HepG2 (cell line): ENCODE results near the gene NOX3. TPM values are rescaled to one million over a fixed set of nuclear protein-coding genes. Genes with fewer than 3 reads are reported as not detected.

Experiments used
- ELF1 ChIP-seq: sonication (generic); formaldehyde crosslinking; IDR thresholded peaks from 2 replicates; pipeline ENCODE4 v1.4.0; 2020; ENCODE audit warnings: missing genetic modification reagents
- ETV6 ChIP-seq: sonication (generic); formaldehyde crosslinking; conservative IDR thresholded peaks from 2 replicates; pipeline ENCODE4 v1.4.0; 2020; ENCODE audit warnings: missing genetic modification reagents
- FOXC1 ChIP-seq: sonication (generic); formaldehyde crosslinking; IDR thresholded peaks from 2 replicates; pipeline ENCODE4 v1.8.0; 2022; ENCODE audit warnings: mild to moderate bottlenecking, missing genetic modification reagents, borderline replicate concordance
- FOXJ3 ChIP-seq: sonication (generic); formaldehyde crosslinking; IDR thresholded peaks from 2 replicates; pipeline ENCODE4 v1.4.0; 2020; ENCODE audit warnings: missing genetic modification reagents, mild to moderate bottlenecking, borderline replicate concordance
- HMG20A ChIP-seq: IDR thresholded peaks from 2 replicates; pipeline ENCODE4 v1.6.1; 2016; ENCODE audit warnings: borderline replicate concordance
- KDM5A ChIP-seq: fragments of 200-600 bp; sonication (generic); IDR thresholded peaks from 2 replicates; pipeline ENCODE4 v1.7.0; 2018; ENCODE audit warnings: antibody characterized with exemption, mild to moderate bottlenecking, low read length, borderline replicate concordance
- KLF13 ChIP-seq: sonication (generic); formaldehyde crosslinking; IDR thresholded peaks from 2 replicates; pipeline ENCODE4 v1.4.0; 2020; ENCODE audit warnings: mild to moderate bottlenecking, missing genetic modification reagents
- MAF1 ChIP-seq: sonication (generic); formaldehyde crosslinking; IDR thresholded peaks from 2 replicates; pipeline ENCODE4 v1.5.0; 2020; ENCODE audit warnings: missing genetic modification reagents, borderline replicate concordance
- NFATC3 ChIP-seq: sonication (generic); formaldehyde crosslinking; IDR thresholded peaks from 2 replicates; pipeline ENCODE4 v1.5.1; 2020; ENCODE audit warnings: mild to moderate bottlenecking, missing genetic modification reagents
- NFRKB ChIP-seq: fragments of 450-650 bp; IDR thresholded peaks from 2 replicates; pipeline ENCODE4 v1.6.1; 2017
- RXRA ChIP-seq: sonication (generic); formaldehyde crosslinking; IDR thresholded peaks from 2 replicates; pipeline ENCODE4 v1.5.1; 2020; ENCODE audit warnings: missing genetic modification reagents
- SP1 ChIP-seq, 2 experiments: fragments of 450-650 bp in 1 of 2; sonication (generic) in 1 of 2; formaldehyde crosslinking in 1 of 2; IDR thresholded peaks; 2 replicates each; pipeline versions ENCODE4 v1.4.0 to v1.6.1; 2016 to 2020; ENCODE audit warnings: missing genetic modification reagents in 1 of 2
- SRSF9 ChIP-seq: fragments of 200-400 bp; formaldehyde crosslinking; IDR thresholded peaks from 2 replicates; pipeline ENCODE4 v1.6.1; 2018; ENCODE audit warnings: borderline replicate concordance, mild to moderate bottlenecking, low read depth, low read length; ENCODE audit not compliant: insufficient read depth, poor library complexity, severe bottlenecking
- TBP ChIP-seq: sonication (generic); formaldehyde crosslinking; IDR thresholded peaks from 2 replicates; pipeline ENCODE4 v1.5.0; 2020; ENCODE audit warnings: missing genetic modification reagents
- ZBTB42 ChIP-seq: sonication (generic); formaldehyde crosslinking; IDR thresholded peaks from 2 replicates; pipeline ENCODE4 v1.5.0; 2020; ENCODE audit warnings: mild to moderate bottlenecking, missing genetic modification reagents
- ZNF329 ChIP-seq: sonication (generic); formaldehyde crosslinking; IDR thresholded peaks from 2 replicates; pipeline ENCODE4 v1.9.0; 2021; ENCODE audit warnings: low read depth, mild to moderate bottlenecking, missing genetic modification reagents
- ZNF451 ChIP-seq: sonication (generic); formaldehyde crosslinking; IDR thresholded peaks from 2 replicates; pipeline ENCODE4 v1.5.0; 2020; ENCODE audit warnings: mild to moderate bottlenecking, missing genetic modification reagents
- ZNF460 ChIP-seq: sonication (generic); formaldehyde crosslinking; IDR thresholded peaks from 2 replicates; pipeline ENCODE4 v1.5.1; 2020; ENCODE audit warnings: missing genetic modification reagents, mild to moderate bottlenecking, borderline replicate concordance
- ZNF616 ChIP-seq: sonication (generic); formaldehyde crosslinking; IDR thresholded peaks from 2 replicates; pipeline ENCODE4 v1.5.0; 2020; ENCODE audit warnings: low read depth, mild to moderate bottlenecking, missing genetic modification reagents
- ZSCAN20 ChIP-seq: sonication (generic); formaldehyde crosslinking; IDR thresholded peaks from 2 replicates; pipeline ENCODE4 v1.4.0; 2020; ENCODE audit warnings: missing genetic modification reagents, mild to moderate bottlenecking, borderline replicate concordance
- polyA plus RNA-seq, 8 experiments: library from polyadenylated mRNA; depleted of rRNA in 3 of 8; stranded (reverse) in 7 of 8; unstranded in 1 of 8; fragments of >200 nt; fragmentation: Illumina TruSeq in 4 of 8; extraction: Trizol in 4 of 8; gene quantifications; 2 replicates each; pipeline versions ENCODE4 v1.2.1 to v1.2.3, GENCODE V29; 2011 to 2016; ENCODE audit warnings: low read depth in 4 of 8, missing spikeins in 1 of 8, mixed read lengths in 1 of 8; ENCODE audit not compliant: insufficient read depth in 1 of 8
- total RNA-seq, 5 experiments: library from RNA; depleted of rRNA; stranded (reverse); fragments of >200 nt; fragmentation: Illumina TruSeq; extraction: Trizol; gene quantifications; 2 replicates each; pipeline ENCODE4 v1.2.3, GENCODE V29; 2016; ENCODE audit warnings: low read depth in 1 of 5
- TF ChIP-seq, protein P1 (sequence below): sonication (generic); formaldehyde crosslinking; IDR thresholded peaks from 2 replicates; pipeline ENCODE4 v1.5.0; 2020; ENCODE audit warnings: missing genetic modification reagents
- TF ChIP-seq, protein P2 (sequence below): IDR thresholded peaks from 2 replicates; pipeline ENCODE4 v1.6.1; 2018; ENCODE audit warnings: missing genetic modification reagents, mild to moderate bottlenecking, missing compliant biosample characterization
- TF ChIP-seq, protein P3 (sequence below): sonication (generic); formaldehyde crosslinking; IDR thresholded peaks from 2 replicates; pipeline ENCODE4 v1.5.0; 2020; ENCODE audit warnings: mild to moderate bottlenecking, missing genetic modification reagents

Gene NOX3
- total and polyA plus RNA-seq, 2 of the 13 experiments (the other 11 are each of a cell fraction or from before 2014, with no cell fraction given) = 0.09 to 0.18 TPM

DNA sequence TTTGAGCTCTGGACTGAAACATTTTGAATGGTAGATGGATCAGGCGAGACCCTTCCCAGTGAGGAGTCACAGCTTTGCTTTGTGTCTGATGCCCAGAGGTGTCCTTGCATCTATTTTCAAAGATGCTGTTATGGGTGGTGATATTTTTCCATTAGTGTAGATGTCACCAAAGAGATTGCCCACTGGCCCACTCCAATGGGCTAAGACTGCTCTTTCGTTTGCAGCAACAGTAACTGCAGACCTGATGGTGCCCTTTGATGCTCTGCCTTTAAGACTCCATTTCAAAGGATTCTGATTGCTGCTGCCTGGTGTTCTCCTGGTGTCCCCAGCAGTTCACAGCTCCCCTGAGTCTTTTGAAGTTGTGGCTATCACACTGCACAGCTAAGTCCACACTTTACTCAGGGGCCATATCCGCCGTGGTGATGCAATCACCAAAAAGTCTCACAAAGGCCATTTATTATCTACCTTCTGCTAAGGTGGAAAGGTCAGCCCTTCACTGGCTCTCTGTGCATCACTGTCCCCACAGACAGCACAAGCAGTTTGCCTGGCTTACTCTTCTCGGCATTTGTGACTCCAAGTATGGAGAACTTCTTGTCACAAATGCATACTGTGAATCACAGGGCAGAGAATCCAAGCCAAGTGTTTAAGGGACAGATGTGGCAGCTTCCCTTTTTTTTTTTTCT is 56.4 kb downstream of the NOX3 start (continued):
- TF ChIP-seq, protein P1, sequence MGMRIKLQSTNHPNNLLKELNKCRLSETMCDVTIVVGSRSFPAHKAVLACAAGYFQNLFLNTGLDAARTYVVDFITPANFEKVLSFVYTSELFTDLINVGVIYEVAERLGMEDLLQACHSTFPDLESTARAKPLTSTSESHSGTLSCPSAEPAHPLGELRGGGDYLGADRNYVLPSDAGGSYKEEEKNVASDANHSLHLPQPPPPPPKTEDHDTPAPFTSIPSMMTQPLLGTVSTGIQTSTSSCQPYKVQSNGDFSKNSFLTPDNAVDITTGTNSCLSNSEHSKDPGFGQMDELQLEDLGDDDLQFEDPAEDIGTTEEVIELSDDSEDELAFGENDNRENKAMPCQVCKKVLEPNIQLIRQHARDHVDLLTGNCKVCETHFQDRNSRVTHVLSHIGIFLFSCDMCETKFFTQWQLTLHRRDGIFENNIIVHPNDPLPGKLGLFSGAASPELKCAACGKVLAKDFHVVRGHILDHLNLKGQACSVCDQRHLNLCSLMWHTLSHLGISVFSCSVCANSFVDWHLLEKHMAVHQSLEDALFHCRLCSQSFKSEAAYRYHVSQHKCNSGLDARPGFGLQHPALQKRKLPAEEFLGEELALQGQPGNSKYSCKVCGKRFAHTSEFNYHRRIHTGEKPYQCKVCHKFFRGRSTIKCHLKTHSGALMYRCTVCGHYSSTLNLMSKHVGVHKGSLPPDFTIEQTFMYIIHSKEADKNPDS (CRISPR knock-in tag) = peak; percentile 98
- TF ChIP-seq NFRKB (no peak), SRSF9 (no peak), TBP (no peak), ELF1 (CRISPR knock-in tag) (peak; percentile 70; the same call in 1 of the 2 replicates), SP1 (IDR thresholded peaks at IDR 0.05) (no peak), SP1 (CRISPR knock-in tag; IDR thresholded peaks at IDR 0.05) (peak; percentile 52; the same call in 1 of the 2 replicates), FOXC1 (peak; percentile 95), MAF1 (0 out of 2 replicates have a peak, but pooled peaks have one; percentile 88), ZNF616 (CRISPR knock-in tag) (0 out of 2 replicates have a peak, but pooled peaks have one; percentile 35), FOXJ3 (CRISPR knock-in tag) (peak; percentile 99), RXRA (peak; percentile 99), ZNF451 (CRISPR knock-in tag) (peak; percentile 88), KDM5A (no peak), ZBTB42 (CRISPR knock-in tag) (no peak), KLF13 (CRISPR knock-in tag) (no peak), ZSCAN20 (CRISPR knock-in tag) (peak; percentile 71; the same call in 1 of the 2 replicates), ZNF460 (no peak; the same call in 1 of the 2 replicates), NFATC3 (CRISPR knock-in tag) (peak; percentile 89; the same call in 1 of the 2 replicates), ZNF329 (peak; percentile 89), HMG20A (CRISPR knock-in tag) (peak; percentile 99), ETV6 (CRISPR knock-in tag) (peak; percentile 96)
- TF ChIP-seq, protein P2, sequence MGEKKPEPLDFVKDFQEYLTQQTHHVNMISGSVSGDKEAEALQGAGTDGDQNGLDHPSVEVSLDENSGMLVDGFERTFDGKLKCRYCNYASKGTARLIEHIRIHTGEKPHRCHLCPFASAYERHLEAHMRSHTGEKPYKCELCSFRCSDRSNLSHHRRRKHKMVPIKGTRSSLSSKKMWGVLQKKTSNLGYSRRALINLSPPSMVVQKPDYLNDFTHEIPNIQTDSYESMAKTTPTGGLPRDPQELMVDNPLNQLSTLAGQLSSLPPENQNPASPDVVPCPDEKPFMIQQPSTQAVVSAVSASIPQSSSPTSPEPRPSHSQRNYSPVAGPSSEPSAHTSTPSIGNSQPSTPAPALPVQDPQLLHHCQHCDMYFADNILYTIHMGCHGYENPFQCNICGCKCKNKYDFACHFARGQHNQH (CRISPR knock-in tag) = peak; percentile 100
- TF ChIP-seq, protein P3, sequence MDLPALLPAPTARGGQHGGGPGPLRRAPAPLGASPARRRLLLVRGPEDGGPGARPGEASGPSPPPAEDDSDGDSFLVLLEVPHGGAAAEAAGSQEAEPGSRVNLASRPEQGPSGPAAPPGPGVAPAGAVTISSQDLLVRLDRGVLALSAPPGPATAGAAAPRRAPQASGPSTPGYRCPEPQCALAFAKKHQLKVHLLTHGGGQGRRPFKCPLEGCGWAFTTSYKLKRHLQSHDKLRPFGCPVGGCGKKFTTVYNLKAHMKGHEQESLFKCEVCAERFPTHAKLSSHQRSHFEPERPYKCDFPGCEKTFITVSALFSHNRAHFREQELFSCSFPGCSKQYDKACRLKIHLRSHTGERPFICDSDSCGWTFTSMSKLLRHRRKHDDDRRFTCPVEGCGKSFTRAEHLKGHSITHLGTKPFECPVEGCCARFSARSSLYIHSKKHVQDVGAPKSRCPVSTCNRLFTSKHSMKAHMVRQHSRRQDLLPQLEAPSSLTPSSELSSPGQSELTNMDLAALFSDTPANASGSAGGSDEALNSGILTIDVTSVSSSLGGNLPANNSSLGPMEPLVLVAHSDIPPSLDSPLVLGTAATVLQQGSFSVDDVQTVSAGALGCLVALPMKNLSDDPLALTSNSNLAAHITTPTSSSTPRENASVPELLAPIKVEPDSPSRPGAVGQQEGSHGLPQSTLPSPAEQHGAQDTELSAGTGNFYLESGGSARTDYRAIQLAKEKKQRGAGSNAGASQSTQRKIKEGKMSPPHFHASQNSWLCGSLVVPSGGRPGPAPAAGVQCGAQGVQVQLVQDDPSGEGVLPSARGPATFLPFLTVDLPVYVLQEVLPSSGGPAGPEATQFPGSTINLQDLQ = peak; percentile 96
